ENCODE data around the gene MTX3.

DNA sequence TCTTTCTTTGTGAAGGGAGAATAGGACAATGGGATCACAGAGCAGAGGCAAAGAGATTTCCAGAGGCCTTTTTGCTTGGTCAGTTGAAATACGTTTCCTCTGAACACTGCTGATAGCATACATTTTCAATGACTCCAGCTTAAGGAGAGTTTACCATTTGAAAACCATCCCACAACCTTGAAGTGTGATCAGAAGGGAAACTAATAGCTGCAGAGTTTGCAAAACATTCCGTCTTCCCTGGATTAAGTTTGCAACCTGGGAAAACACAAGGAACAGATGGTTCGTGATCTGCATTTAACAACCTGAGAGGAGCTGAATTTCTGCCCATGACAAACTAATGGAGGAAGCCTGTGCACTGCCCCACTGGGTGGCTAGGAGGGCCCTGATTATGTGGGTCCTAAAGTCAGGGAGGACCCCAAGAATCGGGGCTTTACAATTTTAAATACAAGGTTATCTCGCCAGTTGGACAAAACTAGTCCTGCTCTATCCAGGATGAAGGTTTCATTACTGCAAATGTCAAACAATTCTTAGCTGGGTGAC is 35.6 kb downstream of the MTX3 start:
- TF ChIP-seq, protein P1, sequence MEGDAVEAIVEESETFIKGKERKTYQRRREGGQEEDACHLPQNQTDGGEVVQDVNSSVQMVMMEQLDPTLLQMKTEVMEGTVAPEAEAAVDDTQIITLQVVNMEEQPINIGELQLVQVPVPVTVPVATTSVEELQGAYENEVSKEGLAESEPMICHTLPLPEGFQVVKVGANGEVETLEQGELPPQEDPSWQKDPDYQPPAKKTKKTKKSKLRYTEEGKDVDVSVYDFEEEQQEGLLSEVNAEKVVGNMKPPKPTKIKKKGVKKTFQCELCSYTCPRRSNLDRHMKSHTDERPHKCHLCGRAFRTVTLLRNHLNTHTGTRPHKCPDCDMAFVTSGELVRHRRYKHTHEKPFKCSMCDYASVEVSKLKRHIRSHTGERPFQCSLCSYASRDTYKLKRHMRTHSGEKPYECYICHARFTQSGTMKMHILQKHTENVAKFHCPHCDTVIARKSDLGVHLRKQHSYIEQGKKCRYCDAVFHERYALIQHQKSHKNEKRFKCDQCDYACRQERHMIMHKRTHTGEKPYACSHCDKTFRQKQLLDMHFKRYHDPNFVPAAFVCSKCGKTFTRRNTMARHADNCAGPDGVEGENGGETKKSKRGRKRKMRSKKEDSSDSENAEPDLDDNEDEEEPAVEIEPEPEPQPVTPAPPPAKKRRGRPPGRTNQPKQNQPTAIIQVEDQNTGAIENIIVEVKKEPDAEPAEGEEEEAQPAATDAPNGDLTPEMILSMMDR (IDR thresholded peaks at IDR 0.05), result no peak
- TF ChIP-seq EP300 (IDR thresholded peaks at IDR 0.05; ENCODE audit: low read depth) (no peak), POLR2A (IDR thresholded peaks at IDR 0.05) (no peak)
